Measurements from ENCODE around the gene STMN3. TPM values are rescaled to one million over a fixed set of nuclear protein-coding genes. Genes with fewer than 3 reads are reported as not detected.

STMN3 gene
- total and polyA plus RNA-seq, 4 donors, result 13.6 to 20.9 (median 17.0) TPM

DNA sequence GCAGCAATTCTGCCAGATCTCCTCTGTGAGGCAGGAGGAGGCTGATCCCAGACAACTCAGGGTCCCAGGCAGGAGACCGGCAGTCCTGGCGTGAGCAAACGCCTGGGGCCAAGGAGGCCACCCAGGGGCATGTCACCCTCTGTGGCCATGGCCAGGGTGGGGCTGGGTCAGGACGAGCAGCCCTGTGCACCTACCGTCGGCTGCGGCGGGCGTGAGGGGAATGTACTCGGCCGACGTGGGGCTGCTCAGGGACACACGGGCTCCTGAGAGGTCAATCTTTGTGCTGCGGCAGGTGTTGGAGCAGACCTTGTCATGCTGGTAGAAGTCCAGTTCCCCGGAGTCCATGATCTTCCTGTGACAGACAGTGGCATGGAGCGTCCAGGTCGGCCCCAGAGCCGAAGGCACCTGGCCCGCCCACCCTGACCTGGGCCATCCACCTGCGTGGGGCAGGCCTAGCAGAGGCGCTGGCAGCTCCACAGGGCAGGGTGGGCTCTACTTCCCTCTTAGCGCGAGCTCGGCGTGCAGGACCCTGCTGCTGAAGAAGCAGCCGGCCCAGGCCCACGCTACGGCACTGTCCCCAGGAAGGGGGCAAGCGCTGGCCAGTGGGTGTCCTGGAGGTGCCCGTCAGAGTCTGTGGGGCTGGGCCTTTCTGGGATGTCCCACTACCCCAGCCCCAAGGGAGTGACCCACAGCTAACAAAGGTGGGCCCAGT lies 57.7 kb downstream of the STMN3 start:
- DNase-seq (no peak), ATAC-seq (ENCODE audit: insufficient read depth, low FRiP score) (no peak)
- 94 to 96% methylated on average over 29 to 30 of the region's 30 CpGs for WGBS, 2 donors
- Histone ChIP-seq H3K36me3 (ENCODE audit: control insufficient read depth in 4 of 4, insufficient read depth in 4 of 4, low read length in 4 of 4) (peaks cover 11 to 54% (median 18%) of the 10 kb centered on the region in 4 donors), H3K4me1 (ENCODE audit: control insufficient read depth in 5 of 5, insufficient read depth in 5 of 5, low read length in 5 of 5) (no peaks in the 10 kb centered on the region), H3K27ac (ENCODE audit: low read depth in 1 of 2, low read length in 1 of 2) (no peak overlapping the region), H3K9me3 (ENCODE audit: control insufficient read depth in 4 of 4, insufficient read depth in 3 of 4, low read length in 3 of 4) (no peaks in the 10 kb centered on the region), H3K4me3 (no peak overlapping the region), H3K27me3 (ENCODE audit: control insufficient read depth in 3 of 3, insufficient read depth in 3 of 3, low read length in 2 of 3) (no peaks in the 10 kb centered on the region), H3K9ac (ENCODE audit: insufficient read depth in 1 of 2, low read length in 2 of 2) (no peak overlapping the region)
- TF ChIP-seq, protein P1, sequence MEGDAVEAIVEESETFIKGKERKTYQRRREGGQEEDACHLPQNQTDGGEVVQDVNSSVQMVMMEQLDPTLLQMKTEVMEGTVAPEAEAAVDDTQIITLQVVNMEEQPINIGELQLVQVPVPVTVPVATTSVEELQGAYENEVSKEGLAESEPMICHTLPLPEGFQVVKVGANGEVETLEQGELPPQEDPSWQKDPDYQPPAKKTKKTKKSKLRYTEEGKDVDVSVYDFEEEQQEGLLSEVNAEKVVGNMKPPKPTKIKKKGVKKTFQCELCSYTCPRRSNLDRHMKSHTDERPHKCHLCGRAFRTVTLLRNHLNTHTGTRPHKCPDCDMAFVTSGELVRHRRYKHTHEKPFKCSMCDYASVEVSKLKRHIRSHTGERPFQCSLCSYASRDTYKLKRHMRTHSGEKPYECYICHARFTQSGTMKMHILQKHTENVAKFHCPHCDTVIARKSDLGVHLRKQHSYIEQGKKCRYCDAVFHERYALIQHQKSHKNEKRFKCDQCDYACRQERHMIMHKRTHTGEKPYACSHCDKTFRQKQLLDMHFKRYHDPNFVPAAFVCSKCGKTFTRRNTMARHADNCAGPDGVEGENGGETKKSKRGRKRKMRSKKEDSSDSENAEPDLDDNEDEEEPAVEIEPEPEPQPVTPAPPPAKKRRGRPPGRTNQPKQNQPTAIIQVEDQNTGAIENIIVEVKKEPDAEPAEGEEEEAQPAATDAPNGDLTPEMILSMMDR (IDR thresholded peaks at IDR 0.05; ENCODE audit: control extremely low read depth, extremely low read depth), result no peak

DNA sequence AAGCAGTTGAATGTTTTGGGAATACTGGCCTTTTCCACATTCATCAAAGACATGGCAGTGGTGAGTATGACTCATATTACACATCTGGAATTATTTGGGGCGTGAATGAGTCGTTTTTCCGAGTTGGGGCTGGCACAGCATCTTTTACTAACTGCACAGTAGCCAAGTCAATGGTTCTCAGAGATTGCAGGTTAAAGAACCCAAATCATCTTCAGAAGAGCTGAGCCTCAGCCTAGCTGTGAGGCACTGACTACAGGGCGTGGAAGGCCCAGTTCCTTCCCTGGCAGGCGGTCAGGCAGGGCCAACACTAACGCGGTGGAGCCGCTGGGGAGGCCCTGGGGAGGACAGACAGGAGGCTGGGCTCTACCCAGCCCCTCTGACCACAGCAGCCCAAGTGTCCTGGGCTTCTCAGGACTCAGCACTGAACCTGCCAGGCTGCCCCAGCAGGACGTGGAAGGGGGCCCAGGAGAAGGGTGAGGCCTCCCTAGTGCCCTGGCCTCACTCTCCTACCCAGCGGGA lies 59.1 kb downstream of the STMN3 start:
- no peak overlapping the region for H3K4me3 ChIP-seq
- H3K9me3 ChIP-seq (ENCODE audit: control insufficient read depth in 4 of 4, insufficient read depth in 3 of 4, low read length in 3 of 4), result no peaks in the 10 kb centered on the region
- TF ChIP-seq, protein P1 (IDR thresholded peaks at IDR 0.05; ENCODE audit: control extremely low read depth, extremely low read depth), result no peak
- H3K4me1 ChIP-seq (ENCODE audit: control insufficient read depth in 5 of 5, insufficient read depth in 5 of 5, low read length in 5 of 5), result no peaks in the 10 kb centered on the region
- H3K27me3 ChIP-seq (ENCODE audit: control insufficient read depth in 3 of 3, insufficient read depth in 3 of 3, low read length in 2 of 3), result no peaks in the 10 kb centered on the region
- no peak for ATAC-seq (ENCODE audit: insufficient read depth, low FRiP score)
- no peak for DNase-seq
- WGBS, 2 donors, result 78 to 93% methylated on average over 10 of the region's 10 CpGs
- H3K9ac ChIP-seq (ENCODE audit: insufficient read depth in 1 of 2, low read length in 2 of 2), result no peak overlapping the region
- no peak overlapping the region for H3K27ac ChIP-seq (ENCODE audit: low read depth in 1 of 2, low read length in 1 of 2)
- peaks cover 14 to 62% (median 20%) of the 10 kb centered on the region in 4 donors for H3K36me3 ChIP-seq (ENCODE audit: control insufficient read depth in 4 of 4, insufficient read depth in 4 of 4, low read length in 4 of 4)

DNA sequence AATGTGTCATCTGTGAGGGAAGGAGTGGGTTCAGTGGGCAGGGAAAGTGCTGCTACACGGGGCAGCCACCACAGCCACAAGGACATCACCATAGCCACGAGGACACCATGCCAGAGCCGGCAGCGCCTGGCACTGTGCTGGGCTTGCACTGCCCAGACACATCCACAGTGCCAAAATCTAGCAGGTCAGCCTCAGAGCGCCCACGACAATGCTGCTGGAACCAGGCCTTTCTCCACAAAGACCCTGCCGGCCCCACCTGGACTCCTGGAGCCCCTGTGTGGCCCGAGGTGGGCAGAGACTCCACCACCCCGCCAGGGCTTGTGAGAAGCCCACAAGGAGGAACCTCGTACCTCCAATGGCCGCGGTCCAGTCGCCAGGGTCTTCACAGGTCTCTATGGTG lies 60.6 kb downstream of the STMN3 start:
- ATAC-seq (ENCODE audit: insufficient read depth, low FRiP score), result no peak
- DNase-seq, result no peak
- WGBS, 2 donors, result 95 to 97% methylated on average over 13 of the region's 13 CpGs

More for the DNA sequence above, 60.6 kb downstream of the STMN3 start:
- Histone ChIP-seq H3K9me3 (ENCODE audit: control insufficient read depth in 4 of 4, insufficient read depth in 3 of 4, low read length in 3 of 4) (no peaks in the 10 kb centered on the region), H3K27ac (ENCODE audit: low read depth in 1 of 2, low read length in 1 of 2) (no peak overlapping the region), H3K4me3 (no peak overlapping the region), H3K36me3 (ENCODE audit: control insufficient read depth in 4 of 4, insufficient read depth in 4 of 4, low read length in 4 of 4) (peaks cover 14 to 63% (median 17%) of the 10 kb centered on the region in 4 donors), H3K4me1 (ENCODE audit: control insufficient read depth in 5 of 5, insufficient read depth in 5 of 5, low read length in 5 of 5) (no peaks in the 10 kb centered on the region), H3K9ac (ENCODE audit: insufficient read depth in 1 of 2, low read length in 2 of 2) (no peak overlapping the region), H3K27me3 (ENCODE audit: control insufficient read depth in 3 of 3, insufficient read depth in 3 of 3, low read length in 2 of 3) (no peaks in the 10 kb centered on the region)
- TF ChIP-seq, protein P1 (IDR thresholded peaks at IDR 0.05; ENCODE audit: control extremely low read depth, extremely low read depth), result no peak
